PC-9 (cell line): ENCODE data around the gene CTSD.

Experiments
- CTCF ChIP-seq: fragments of 200-600 bp; sonication (generic); conservative IDR thresholded peaks from 2 replicates; pipeline ENCODE4 v1.6.1; 2017; ENCODE audit warnings: mixed run types, antibody characterized with exemption, mild to moderate bottlenecking, moderate library complexity
- EZH2 ChIP-seq: fragments of 200-600 bp; sonication (generic); IDR thresholded peaks from 2 replicates; pipeline ENCODE4 v1.8.0; 2017; ENCODE audit warnings: antibody characterized with exemption, low read depth

GRCh38 chr11:1779806-1780699, 16.3 kb upstream of the CTSD start:
- no peak for TF ChIP-seq CTCF
- no peak for TF ChIP-seq EZH2
